ENCODE measurements around the gene PPFIA4. TPM values are rescaled to one million over a fixed set of nuclear protein-coding genes. Genes with fewer than 3 reads are reported as not detected.

Gene PPFIA4
- total and polyA plus RNA-seq, 9 of the 15 experiments (the other 6 are each of a cell fraction or from before 2014, with no cell fraction given) = 0.07 to 12.0 (median 0.70) TPM

GRCh38 chr1:202981939-202982338 lies 44.4 kb upstream of the PPFIA4 start (continued):
- TF ChIP-seq, protein P1, sequence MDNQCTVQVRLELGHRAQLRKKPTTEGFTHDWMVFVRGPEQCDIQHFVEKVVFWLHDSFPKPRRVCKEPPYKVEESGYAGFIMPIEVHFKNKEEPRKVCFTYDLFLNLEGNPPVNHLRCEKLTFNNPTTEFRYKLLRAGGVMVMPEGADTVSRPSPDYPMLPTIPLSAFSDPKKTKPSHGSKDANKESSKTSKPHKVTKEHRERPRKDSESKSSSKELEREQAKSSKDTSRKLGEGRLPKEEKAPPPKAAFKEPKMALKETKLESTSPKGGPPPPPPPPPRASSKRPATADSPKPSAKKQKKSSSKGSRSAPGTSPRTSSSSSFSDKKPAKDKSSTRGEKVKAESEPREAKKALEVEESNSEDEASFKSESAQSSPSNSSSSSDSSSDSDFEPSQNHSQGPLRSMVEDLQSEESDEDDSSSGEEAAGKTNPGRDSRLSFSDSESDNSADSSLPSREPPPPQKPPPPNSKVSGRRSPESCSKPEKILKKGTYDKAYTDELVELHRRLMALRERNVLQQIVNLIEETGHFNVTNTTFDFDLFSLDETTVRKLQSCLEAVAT (IDR thresholded peaks at IDR 0.05) = peak in 1 of 2 experiments; percentile 14; a peak in 1 of 4 replicates
- TF ChIP-seq ZBTB17 (CRISPR knock-in tag; IDR thresholded peaks at IDR 0.05) (no peak), HMGN3 (IDR thresholded peaks at IDR 0.05; ENCODE audit: borderline replicate concordance, extremely low read depth, insufficient read length, low read depth, low read length) (no peak), ZFX (CRISPR knock-in tag; IDR thresholded peaks at IDR 0.05) (peak; percentile 67), EP300 (IDR thresholded peaks at IDR 0.05; ENCODE audit: low read length) (peak; percentile 59; the same call in 1 of the 2 replicates), ZBTB8A (IDR thresholded peaks at IDR 0.05; ENCODE audit: partially characterized antibody) (no peak), ZNF354B (CRISPR knock-in tag; IDR thresholded peaks at IDR 0.05) (0 out of 2 replicates have a peak, but pooled peaks have one; percentile 20), PML (IDR thresholded peaks at IDR 0.05; ENCODE audit: low read length) (peak; percentile 39; the same call in 1 of the 2 replicates), NEUROD1 (IDR thresholded peaks at IDR 0.05; ENCODE audit: borderline replicate concordance, low read depth, low read length, partially characterized antibody) (no peak), LEF1 (IDR thresholded peaks at IDR 0.05) (peak; percentile 51; the same call in 1 of the 2 replicates), IFI16 (CRISPR knock-in tag; IDR thresholded peaks at IDR 0.05) (no peak), SMAD4 (CRISPR knock-in tag; conservative IDR thresholded peaks at IDR 0.05) (peak; percentile 59), NR2C2 (CRISPR knock-in tag; IDR thresholded peaks at IDR 0.05) (no peak), NR2C2 (tag; IDR thresholded peaks at IDR 0.05) (no peak), AFF4 (CRISPR knock-in tag; IDR thresholded peaks at IDR 0.05) (no peak), ARID1B (IDR thresholded peaks at IDR 0.05) (peak; percentile 87), ZNF277 (CRISPR knock-in tag; IDR thresholded peaks at IDR 0.05; ENCODE audit: borderline replicate concordance) (no peak), ARID3A (IDR thresholded peaks at IDR 0.05; ENCODE audit: borderline replicate concordance, low read depth, low read length) (peak; percentile 61; the same call in 1 of the 2 replicates)
